Tibial nerve (tissue), 4 donors: Measurements from ENCODE around the gene ABR.

Experiments
- EP300 ChIP-seq, 2 donors: sonication (generic); formaldehyde crosslinking; IDR thresholded peaks; one replicate each; pipeline ENCODE4 v1.6.1; 2017; ENCODE audit warnings: antibody characterized with exemption in 2 of 2, mild to moderate bottlenecking in 1 of 2
- POLR2A ChIP-seq, 2 donors: fragments of 450-650 bp; IDR thresholded peaks; one replicate each; pipeline ENCODE4 v1.6.1; 2017; ENCODE audit warnings: antibody characterized with exemption in 2 of 2, mild to moderate bottlenecking in 2 of 2, moderate library complexity in 2 of 2
- TF ChIP-seq, protein P1 (sequence below), 5 experiments: fragments of 200-600 bp in 3 of 5; fragments of 450-650 bp in 2 of 5; sonication (generic) in 3 of 5; IDR thresholded peaks; one replicate each; pipeline ENCODE4 v1.5.1; 2016 to 2019; ENCODE audit warnings: antibody characterized with exemption in 5 of 5, mild to moderate bottlenecking in 3 of 5, moderate library complexity in 2 of 5

DNA sequence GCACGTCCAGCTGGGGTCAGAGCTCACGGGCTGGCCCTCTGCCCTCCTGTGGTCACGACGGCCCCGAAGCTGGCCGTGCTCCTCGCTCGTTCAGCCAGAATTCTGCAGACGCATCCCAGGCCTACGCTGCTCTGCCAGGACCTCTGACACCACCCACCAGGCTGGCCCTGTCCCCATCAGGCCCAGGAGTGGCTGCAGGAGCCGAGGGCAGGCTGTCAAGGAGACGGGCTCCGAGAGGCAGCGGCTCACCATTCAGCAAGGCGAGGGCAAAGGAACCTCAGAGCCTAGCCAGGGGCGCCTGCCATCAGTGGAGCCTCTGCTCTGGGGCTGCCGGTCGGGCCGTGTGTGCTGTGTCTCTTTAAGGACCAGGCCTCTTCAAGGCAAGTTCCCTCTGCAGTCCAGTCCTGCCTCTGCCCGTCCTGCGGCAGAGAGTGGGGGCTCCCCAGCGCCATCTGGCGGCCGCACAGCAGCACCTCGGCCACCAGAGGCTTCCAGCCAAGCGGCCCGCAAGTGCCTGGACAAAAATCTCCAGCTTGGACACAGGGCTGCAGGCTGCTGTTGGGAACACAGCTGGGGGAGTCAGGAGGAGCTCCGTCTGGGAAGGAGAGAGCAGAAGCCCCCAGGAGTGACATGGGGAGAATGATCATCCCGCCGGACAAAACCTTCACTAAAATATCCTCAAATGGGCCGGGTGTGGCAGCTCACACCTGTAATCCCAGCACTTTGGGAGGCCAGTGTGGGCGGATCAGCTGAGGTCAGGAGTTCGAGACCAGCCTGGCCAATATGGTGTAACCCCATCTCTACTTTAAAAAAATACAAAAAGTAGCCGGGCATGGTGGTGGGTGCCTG is 7.4 kb upstream of the ABR start:
- TF ChIP-seq, protein P1, sequence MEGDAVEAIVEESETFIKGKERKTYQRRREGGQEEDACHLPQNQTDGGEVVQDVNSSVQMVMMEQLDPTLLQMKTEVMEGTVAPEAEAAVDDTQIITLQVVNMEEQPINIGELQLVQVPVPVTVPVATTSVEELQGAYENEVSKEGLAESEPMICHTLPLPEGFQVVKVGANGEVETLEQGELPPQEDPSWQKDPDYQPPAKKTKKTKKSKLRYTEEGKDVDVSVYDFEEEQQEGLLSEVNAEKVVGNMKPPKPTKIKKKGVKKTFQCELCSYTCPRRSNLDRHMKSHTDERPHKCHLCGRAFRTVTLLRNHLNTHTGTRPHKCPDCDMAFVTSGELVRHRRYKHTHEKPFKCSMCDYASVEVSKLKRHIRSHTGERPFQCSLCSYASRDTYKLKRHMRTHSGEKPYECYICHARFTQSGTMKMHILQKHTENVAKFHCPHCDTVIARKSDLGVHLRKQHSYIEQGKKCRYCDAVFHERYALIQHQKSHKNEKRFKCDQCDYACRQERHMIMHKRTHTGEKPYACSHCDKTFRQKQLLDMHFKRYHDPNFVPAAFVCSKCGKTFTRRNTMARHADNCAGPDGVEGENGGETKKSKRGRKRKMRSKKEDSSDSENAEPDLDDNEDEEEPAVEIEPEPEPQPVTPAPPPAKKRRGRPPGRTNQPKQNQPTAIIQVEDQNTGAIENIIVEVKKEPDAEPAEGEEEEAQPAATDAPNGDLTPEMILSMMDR (IDR thresholded peaks at IDR 0.05): peak; percentile 96 to 98 (median 97)
- TF ChIP-seq POLR2A (IDR thresholded peaks at IDR 0.05) (peak in 1 of 2 donors; percentile 26), EP300 (IDR thresholded peaks at IDR 0.05) (peak in 1 of 2 donors; percentile 38)
